Mesendoderm (in vitro differentiated cells): ENCODE data around the gene AK8.
A peak's percentile ranks its signal among the peaks of the same experiment; 100 is the strongest.

ENCODE experiments used
- DNase-seq: peaks from one replicate; pipeline ENCODE4 v3.0.0; 2013
- H2AK5ac ChIP-seq: 2 replicates; pipeline ENCODE4 v1.6.1; 2013; ENCODE audit warnings: low read length, inconsistent platforms
- H2BK120ac ChIP-seq: 2 replicates; pipeline ENCODE4 v1.6.1; 2013; ENCODE audit warnings: low read depth, mild to moderate bottlenecking, low read length, moderate library complexity, mixed read lengths
- H2BK15ac ChIP-seq: replicated peaks from 2 replicates; pipeline ENCODE4 v1.6.1; 2013; ENCODE audit warnings: low read depth, mild to moderate bottlenecking, moderate library complexity
- H2BK5ac ChIP-seq: 2 replicates; pipeline ENCODE4 v1.6.1; 2013; ENCODE audit warnings: low read length, inconsistent platforms
- H3K18ac ChIP-seq: 2 replicates; pipeline ENCODE4 v1.6.1; 2013; ENCODE audit warnings: mild to moderate bottlenecking, low read length, mixed read lengths
- H3K23ac ChIP-seq: one replicate; pipeline ENCODE4 v1.6.1; 2013; ENCODE audit warnings: low read length
- H3K27ac ChIP-seq: 2 replicates; pipeline ENCODE4 v1.5.1; 2013; ENCODE audit warnings: low read depth, mild to moderate bottlenecking, inconsistent platforms, low read length, moderate library complexity
- H3K27me3 ChIP-seq: 2 replicates; pipeline ENCODE4 v1.6.1; 2013; ENCODE audit warnings: low read length, control low read depth, mild to moderate bottlenecking, inconsistent platforms; ENCODE audit not compliant: insufficient read depth, poor library complexity
- H3K36me3 ChIP-seq: 2 replicates; pipeline ENCODE4 v1.6.1; 2013; ENCODE audit warnings: low read length, inconsistent platforms; ENCODE audit not compliant: control insufficient read depth, insufficient read depth
- H3K4ac ChIP-seq: one replicate; pipeline ENCODE4 v1.6.1; 2013; ENCODE audit warnings: low read depth, mild to moderate bottlenecking, low read length, moderate library complexity
- H3K4me1 ChIP-seq: 2 replicates; pipeline ENCODE4 v1.6.1; 2013; ENCODE audit warnings: low read depth, low read length, inconsistent platforms; ENCODE audit not compliant: control insufficient read depth
- H3K4me2 ChIP-seq: 2 replicates; pipeline ENCODE4 v1.6.1; 2013; ENCODE audit warnings: low read length
- H3K4me3 ChIP-seq: 2 replicates; pipeline ENCODE4 v1.5.1; 2013; ENCODE audit warnings: mild to moderate bottlenecking, low read length
- H3K56ac ChIP-seq: one replicate; pipeline ENCODE4 v1.6.1; 2013; ENCODE audit warnings: low read length
- H3K79me1 ChIP-seq: 2 replicates; pipeline ENCODE4 v1.6.1; 2013; ENCODE audit warnings: low read length, inconsistent platforms
- H3K79me2 ChIP-seq: 2 replicates; pipeline ENCODE4 v1.6.1; 2013; ENCODE audit warnings: mild to moderate bottlenecking, low read length; ENCODE audit not compliant: control insufficient read depth, insufficient read depth
- H3K9ac ChIP-seq: 2 replicates; pipeline ENCODE4 v1.6.1; 2013; ENCODE audit warnings: low read length, inconsistent platforms
- H4K5ac ChIP-seq: one replicate; pipeline ENCODE4 v1.6.1; 2013; ENCODE audit warnings: low read length
- H4K8ac ChIP-seq: one replicate; pipeline ENCODE4 v1.6.1; 2013; ENCODE audit warnings: low read depth, mild to moderate bottlenecking, control low read depth, low read length, moderate library complexity
- WGBS: extraction: QIAGEN DNeasy Blood & Tissue Kit; methylation state at CpG from one replicate; pipeline ENCODE4 v1.1.7; 2013; ENCODE audit warnings: low lambda C conversion rate, missing lambda C conversion rate; ENCODE audit not compliant: insufficient coverage; ENCODE audit errors: extremely low coverage; 5-methylcytosine and 5-hydroxymethylcytosine counted together

The AK8 gene

GRCh38 chr9:132811985-132812384, 66.1 kb downstream of the AK8 start:
- H3K18ac ChIP-seq, result no peak overlapping the region
- WGBS, result no CpG with 5 or more reads among the region's 6 CpGs
- H2BK120ac ChIP-seq, result no peak overlapping the region
- no peak overlapping the region for H4K8ac ChIP-seq
- H3K27ac ChIP-seq, result no peak overlapping the region
- no peak overlapping the region for H3K23ac ChIP-seq
- no peak overlapping the region for H2BK5ac ChIP-seq
- H3K56ac ChIP-seq, result no peak overlapping the region
- no peak for DNase-seq
- H3K36me3 ChIP-seq, result no peaks in the 10 kb centered on the region
- H4K5ac ChIP-seq, result no peak overlapping the region
- no peak overlapping the region for H3K9ac ChIP-seq
- H3K27me3 ChIP-seq, result no peaks in the 10 kb centered on the region
- no peak overlapping the region for H2AK5ac ChIP-seq
- no peak overlapping the region for H3K4me3 ChIP-seq
- no peaks in the 10 kb centered on the region for H3K79me1 ChIP-seq
- no peaks in the 10 kb centered on the region for H3K79me2 ChIP-seq
- no peaks in the 10 kb centered on the region for H3K4me1 ChIP-seq
- no peak overlapping the region for H3K4me2 ChIP-seq
- H3K4ac ChIP-seq, result no peak overlapping the region
- H2BK15ac ChIP-seq, result no peak overlapping the region

- H3K36me3 ChIP-seq, result no peaks in the 10 kb centered on the region
- WGBS, result no CpG with 5 or more reads among the region's 11 CpGs
- DNase-seq, result no peak
Measured at GRCh38 chr9:132810314-132810713, 67.8 kb downstream of the AK8 start.

GRCh38 chr9:132809677-132810271, 68.3 kb downstream of the AK8 start:
- Histone ChIP-seq H2BK5ac (no peak overlapping the region), H3K4ac (no peak overlapping the region), H3K27me3 (no peaks in the 10 kb centered on the region), H3K79me2 (no peaks in the 10 kb centered on the region), H3K79me1 (no peaks in the 10 kb centered on the region), H3K4me1 (no peaks in the 10 kb centered on the region), H4K5ac (no peak overlapping the region), H3K56ac (no peak overlapping the region), H3K18ac (no peak overlapping the region), H3K4me2 (no peak overlapping the region), H2BK15ac (no peak overlapping the region), H3K4me3 (no peak overlapping the region), H3K23ac (no peak overlapping the region), H3K27ac (no peak overlapping the region), H3K9ac (no peak overlapping the region), H4K8ac (no peak overlapping the region), H2AK5ac (no peak overlapping the region), H3K36me3 (no peaks in the 10 kb centered on the region), H2BK120ac (no peak overlapping the region)
- DNase-seq, result no peak
- 100% methylated on average over 2 of the region's 11 CpGs for WGBS

More at GRCh38 chr9:132810314-132810713, 67.8 kb downstream of the AK8 start:
- Histone ChIP-seq H2BK5ac (no peak overlapping the region), H3K18ac (no peak overlapping the region), H2AK5ac (no peak overlapping the region), H3K4me3 (no peak overlapping the region), H3K9ac (no peak overlapping the region), H3K4me1 (no peaks in the 10 kb centered on the region), H3K79me1 (no peaks in the 10 kb centered on the region), H3K4ac (no peak overlapping the region), H3K4me2 (no peak overlapping the region), H4K8ac (no peak overlapping the region), H4K5ac (no peak overlapping the region), H2BK15ac (no peak overlapping the region), H3K27ac (no peak overlapping the region), H3K27me3 (no peaks in the 10 kb centered on the region), H3K56ac (no peak overlapping the region), H3K23ac (no peak overlapping the region), H3K79me2 (no peaks in the 10 kb centered on the region), H2BK120ac (no peak overlapping the region)

- Histone ChIP-seq H2BK5ac (no peak overlapping the region), H3K79me2 (no peaks in the 10 kb centered on the region), H3K4me1 (no peaks in the 10 kb centered on the region), H3K27ac (no peak overlapping the region), H3K56ac (no peak overlapping the region), H3K18ac (no peak overlapping the region), H3K9ac (no peak overlapping the region), H4K8ac (no peak overlapping the region), H3K4ac (no peak overlapping the region), H3K4me3 (no peak overlapping the region), H3K23ac (no peak overlapping the region), H3K4me2 (no peak overlapping the region), H3K79me1 (no peaks in the 10 kb centered on the region), H2BK120ac (no peak overlapping the region), H3K36me3 (no peaks in the 10 kb centered on the region), H4K5ac (no peak overlapping the region), H3K27me3 (no peaks in the 10 kb centered on the region), H2BK15ac (no peak overlapping the region), H2AK5ac (no peak overlapping the region)
- whole genome bisulfite sequencing, result no CpG with 5 or more reads among the region's 6 CpGs
- no peak for DNase-seq
Measured at GRCh38 chr9:132808645-132809044, 69.4 kb downstream of the AK8 start.

GRCh38 chr9:132806723-132807421, 71.2 kb downstream of the AK8 start:
- Histone ChIP-seq H3K36me3 (no peaks in the 10 kb centered on the region), H3K23ac (no peak overlapping the region), H3K18ac (no peak overlapping the region), H3K4me3 (no peak overlapping the region), H3K9ac (no peak overlapping the region), H3K79me1 (no peaks in the 10 kb centered on the region), H3K4me1 (no peaks in the 10 kb centered on the region), H4K5ac (no peak overlapping the region), H3K27me3 (no peaks in the 10 kb centered on the region), H3K4me2 (no peak overlapping the region), H3K79me2 (no peaks in the 10 kb centered on the region), H4K8ac (no peak overlapping the region), H2BK120ac (no peak overlapping the region), H2AK5ac (no peak overlapping the region), H3K27ac (no peak overlapping the region), H3K4ac (no peak overlapping the region), H2BK5ac (no peak overlapping the region), H2BK15ac (no peak overlapping the region), H3K56ac (no peak overlapping the region)
- DNase-seq, result peak; percentile 88
- WGBS, result no CpG with 5 or more reads among the region's 13 CpGs

- no peaks in the 10 kb centered on the region for H3K79me2 ChIP-seq
- H3K56ac ChIP-seq, result no peak overlapping the region
- no CpG with 5 or more reads among the region's 9 CpGs for WGBS
- no peaks in the 10 kb centered on the region for H3K36me3 ChIP-seq
- no peak overlapping the region for H3K4ac ChIP-seq
- H3K27ac ChIP-seq, result no peak overlapping the region
- H2AK5ac ChIP-seq, result no peak overlapping the region
- H4K8ac ChIP-seq, result no peak overlapping the region
- H2BK5ac ChIP-seq, result no peak overlapping the region
- H4K5ac ChIP-seq, result no peak overlapping the region
- no peak overlapping the region for H3K4me3 ChIP-seq
- H3K4me1 ChIP-seq, result no peaks in the 10 kb centered on the region
- no peak overlapping the region for H3K23ac ChIP-seq
- H2BK15ac ChIP-seq, result no peak overlapping the region
- no peak for DNase-seq
- no peak overlapping the region for H3K4me2 ChIP-seq
- no peak overlapping the region for H3K18ac ChIP-seq
- H3K9ac ChIP-seq, result no peak overlapping the region
- no peaks in the 10 kb centered on the region for H3K27me3 ChIP-seq
- H3K79me1 ChIP-seq, result no peaks in the 10 kb centered on the region
- H2BK120ac ChIP-seq, result no peak overlapping the region
Measured at GRCh38 chr9:132806306-132806705, 71.8 kb downstream of the AK8 start.
